ENCODE measurements around the gene LMO2. TPM values are rescaled to one million over a fixed set of nuclear protein-coding genes. Genes with fewer than 3 reads are reported as not detected.

Gene LMO2
- total RNA-seq, 1 donor: 28.4 TPM

GRCh38 chr11:33906484-33907186 lies 14.8 kb upstream of the LMO2 start:
- Histone ChIP-seq H3K4me1 (ENCODE audit: insufficient read depth, low read length) (peaks cover 51% of the 10 kb centered on the region), H3K27me3 (ENCODE audit: insufficient read depth, low read length) (peaks cover 5% of the 10 kb centered on the region), H3K9me3 (ENCODE audit: low read depth, low read length) (no peaks in the 10 kb centered on the region), H3K4me3 (ENCODE audit: low read length) (no peak overlapping the region)

GRCh38 chr11:33904102-33904501 lies 12.2 kb upstream of the LMO2 start:
- Histone ChIP-seq H3K27me3 (ENCODE audit: insufficient read depth, low read length) (peaks cover 5% of the 10 kb centered on the region), H3K9me3 (ENCODE audit: low read depth, low read length) (no peaks in the 10 kb centered on the region), H3K4me1 (ENCODE audit: insufficient read depth, low read length) (peaks cover 47% of the 10 kb centered on the region), H3K4me3 (ENCODE audit: low read length) (no peak overlapping the region)

DNA sequence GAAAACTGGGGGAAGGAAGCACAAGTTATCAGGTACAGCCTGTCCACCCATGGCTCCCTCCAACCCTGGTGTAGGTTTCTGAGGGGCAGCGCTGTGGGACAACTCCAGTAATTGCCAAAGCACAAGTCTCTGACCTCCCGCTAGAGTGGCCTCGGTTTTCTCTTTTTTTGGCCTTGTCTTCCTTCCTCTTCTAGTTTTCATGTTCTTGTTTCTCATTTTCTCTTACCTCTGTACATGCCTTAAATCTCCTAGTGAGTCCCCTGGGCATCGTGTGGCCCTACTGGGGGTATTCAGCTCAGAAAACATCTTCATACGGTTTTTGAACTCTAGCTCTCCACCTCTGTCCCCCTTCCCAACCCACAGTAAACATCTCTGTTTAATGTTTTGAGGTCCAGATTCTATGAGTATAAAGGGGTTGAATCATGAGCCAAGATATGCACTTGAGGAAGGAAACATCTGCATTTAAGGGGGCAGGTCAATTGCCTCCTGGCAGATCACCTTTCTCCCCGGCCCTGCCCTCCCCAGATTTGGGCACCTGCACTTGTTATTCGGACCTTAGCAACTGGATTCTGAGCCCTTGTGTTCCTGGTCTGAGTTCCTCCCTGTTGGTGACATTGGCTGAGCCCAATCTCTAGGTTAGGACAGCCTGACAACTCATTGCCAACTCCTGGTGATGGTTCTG lies 8.4 kb upstream of the LMO2 start:
- peaks cover 5% of the 10 kb centered on the region for H3K27me3 ChIP-seq (ENCODE audit: insufficient read depth, low read length)
- peaks cover 56% of the 10 kb centered on the region for H3K4me1 ChIP-seq (ENCODE audit: insufficient read depth, low read length)
- no peaks in the 10 kb centered on the region for H3K9me3 ChIP-seq (ENCODE audit: low read depth, low read length)
- H3K4me3 ChIP-seq (ENCODE audit: low read length): no peak overlapping the region

- H3K27me3 ChIP-seq (ENCODE audit: insufficient read depth, low read length): peaks cover 5% of the 10 kb centered on the region
- H3K4me1 ChIP-seq (ENCODE audit: insufficient read depth, low read length): peaks cover 64% of the 10 kb centered on the region
- no peak overlapping the region for H3K4me3 ChIP-seq (ENCODE audit: low read length)
- no peaks in the 10 kb centered on the region for H3K9me3 ChIP-seq (ENCODE audit: low read depth, low read length)
Observed at GRCh38 chr11:33899400-33900037, 7.6 kb upstream of the LMO2 start.

GRCh38 chr11:33898957-33899356 lies 7.1 kb upstream of the LMO2 start:
- Histone ChIP-seq H3K9me3 (ENCODE audit: low read depth, low read length) (no peaks in the 10 kb centered on the region), H3K4me3 (ENCODE audit: low read length) (no peak overlapping the region), H3K4me1 (ENCODE audit: insufficient read depth, low read length) (peaks cover 70% of the 10 kb centered on the region), H3K27me3 (ENCODE audit: insufficient read depth, low read length) (peaks cover 5% of the 10 kb centered on the region)

GRCh38 chr11:33897761-33898375 lies 6.0 kb upstream of the LMO2 start:
- peaks cover 80% of the 10 kb centered on the region for H3K4me1 ChIP-seq (ENCODE audit: insufficient read depth, low read length)
- no peak overlapping the region for H3K4me3 ChIP-seq (ENCODE audit: low read length)
- H3K27me3 ChIP-seq (ENCODE audit: insufficient read depth, low read length): peaks cover 4% of the 10 kb centered on the region
- H3K9me3 ChIP-seq (ENCODE audit: low read depth, low read length): no peaks in the 10 kb centered on the region

GRCh38 chr11:33896911-33897310 lies 5.0 kb upstream of the LMO2 start:
- no peaks in the 10 kb centered on the region for H3K27me3 ChIP-seq (ENCODE audit: insufficient read depth, low read length)
- peaks cover 90% of the 10 kb centered on the region for H3K4me1 ChIP-seq (ENCODE audit: insufficient read depth, low read length)
- no peak overlapping the region for H3K4me3 ChIP-seq (ENCODE audit: low read length)
- H3K9me3 ChIP-seq (ENCODE audit: low read depth, low read length): no peaks in the 10 kb centered on the region

- Histone ChIP-seq H3K9me3 (ENCODE audit: low read depth, low read length) (no peaks in the 10 kb centered on the region), H3K4me3 (ENCODE audit: low read length) (no peak overlapping the region), H3K27me3 (ENCODE audit: insufficient read depth, low read length) (no peaks in the 10 kb centered on the region), H3K4me1 (ENCODE audit: insufficient read depth, low read length) (peaks cover 99% of the 10 kb centered on the region)
Observed at GRCh38 chr11:33895752-33896137, 3.9 kb upstream of the LMO2 start.

DNA sequence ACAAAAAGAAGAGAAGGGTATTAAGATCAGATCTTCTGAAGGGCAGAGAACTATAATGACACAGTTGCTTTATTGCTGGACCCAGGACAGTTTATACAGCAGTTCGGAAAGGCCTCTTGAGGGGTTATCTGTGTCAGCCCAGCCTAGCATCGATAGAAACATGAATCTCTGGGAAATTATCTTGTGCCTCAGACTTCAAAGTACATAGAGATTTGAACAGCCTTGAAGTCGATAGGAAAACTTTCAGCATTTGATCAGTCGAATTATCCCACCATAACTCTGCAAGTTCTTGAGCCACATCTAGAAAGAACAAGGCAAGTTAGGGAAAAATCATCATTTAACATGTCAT lies 2.5 kb upstream of the LMO2 start:
- peaks cover 99% of the 10 kb centered on the region for H3K4me1 ChIP-seq (ENCODE audit: insufficient read depth, low read length)
- H3K27me3 ChIP-seq (ENCODE audit: insufficient read depth, low read length): peaks cover 6% of the 10 kb centered on the region
- H3K4me3 ChIP-seq (ENCODE audit: low read length): peak overlapping the region; percentile 40
- H3K9me3 ChIP-seq (ENCODE audit: low read depth, low read length): no peaks in the 10 kb centered on the region

- Histone ChIP-seq H3K9me3 (ENCODE audit: low read depth, low read length) (no peaks in the 10 kb centered on the region), H3K4me1 (ENCODE audit: insufficient read depth, low read length) (peaks cover 99% of the 10 kb centered on the region), H3K27me3 (ENCODE audit: insufficient read depth, low read length) (peaks cover 11% of the 10 kb centered on the region), H3K4me3 (ENCODE audit: low read length) (peak overlapping the region; percentile 40)
Observed at GRCh38 chr11:33893711-33894397, 2.0 kb upstream of the LMO2 start.

DNA sequence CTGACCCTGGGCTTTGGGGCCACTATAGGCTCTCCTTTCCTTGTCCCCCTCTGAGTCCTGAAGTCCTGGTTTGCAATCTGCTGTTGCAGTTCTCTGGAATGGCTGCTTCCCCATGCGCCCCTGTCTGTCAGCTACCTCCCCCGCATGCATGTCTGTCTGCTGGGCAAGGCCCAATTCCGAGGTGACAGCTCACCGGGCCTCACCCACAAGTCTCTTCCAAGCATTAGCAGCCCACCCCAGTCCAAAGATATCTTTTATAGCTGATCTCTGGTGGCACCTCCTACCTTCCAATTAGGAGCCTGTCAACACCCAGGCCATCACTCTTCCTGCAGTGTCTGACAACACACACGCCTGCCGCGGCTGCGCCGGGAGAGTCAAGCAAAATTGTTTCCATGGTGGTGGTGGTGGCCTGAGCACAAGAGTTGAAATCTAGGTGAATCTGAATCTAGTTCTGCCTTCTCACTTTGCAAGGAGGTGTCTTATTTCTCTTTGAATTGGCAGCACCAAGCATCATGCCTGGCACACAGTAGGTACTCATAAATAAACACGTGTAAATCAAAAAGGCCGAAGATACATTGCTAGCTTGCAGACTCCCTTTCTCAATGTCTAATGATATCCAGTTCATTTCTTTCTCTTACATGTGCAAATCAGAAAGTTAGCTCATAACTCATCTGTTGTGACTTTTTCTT lies 1.2 kb upstream of the LMO2 start:
- H3K4me1 ChIP-seq (ENCODE audit: insufficient read depth, low read length): peaks cover 99% of the 10 kb centered on the region
- peaks cover 17% of the 10 kb centered on the region for H3K27me3 ChIP-seq (ENCODE audit: insufficient read depth, low read length)
- H3K4me3 ChIP-seq (ENCODE audit: low read length): no peak overlapping the region
- H3K9me3 ChIP-seq (ENCODE audit: low read depth, low read length): no peaks in the 10 kb centered on the region

- H3K9me3 ChIP-seq (ENCODE audit: low read depth, low read length): no peaks in the 10 kb centered on the region
- H3K4me3 ChIP-seq (ENCODE audit: low read length): no peak overlapping the region
- H3K4me1 ChIP-seq (ENCODE audit: insufficient read depth, low read length): peaks cover 90% of the 10 kb centered on the region
- peaks cover 17% of the 10 kb centered on the region for H3K27me3 ChIP-seq (ENCODE audit: insufficient read depth, low read length)
Observed at GRCh38 chr11:33889821-33890378, 2.0 kb downstream of the LMO2 start.

GRCh38 chr11:33889296-33889695 lies 2.6 kb downstream of the LMO2 start:
- H3K27me3 ChIP-seq (ENCODE audit: insufficient read depth, low read length): peaks cover 20% of the 10 kb centered on the region
- no peak overlapping the region for H3K4me3 ChIP-seq (ENCODE audit: low read length)
- H3K4me1 ChIP-seq (ENCODE audit: insufficient read depth, low read length): peaks cover 90% of the 10 kb centered on the region
- H3K9me3 ChIP-seq (ENCODE audit: low read depth, low read length): no peaks in the 10 kb centered on the region

DNA sequence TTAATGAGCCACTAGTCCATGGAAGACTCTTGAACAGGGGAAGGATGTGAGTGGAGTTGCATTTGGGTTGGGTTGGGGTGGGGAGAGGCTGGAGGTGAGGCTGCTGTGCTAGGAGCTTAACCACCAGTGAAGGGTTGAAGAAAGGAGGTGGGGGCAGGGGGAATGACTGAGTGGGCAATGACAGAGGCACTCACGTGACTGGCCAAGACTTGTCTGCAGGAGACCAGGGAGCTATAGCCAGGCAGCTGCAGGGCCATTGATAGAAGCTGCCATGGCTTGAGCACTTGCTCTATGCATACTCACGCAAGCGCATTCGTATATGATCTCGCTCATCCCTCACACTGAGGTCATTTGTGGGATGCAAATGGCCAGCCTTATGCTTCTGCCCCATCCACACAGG lies 4.0 kb downstream of the LMO2 start:
- Histone ChIP-seq H3K9me3 (ENCODE audit: low read depth, low read length) (no peaks in the 10 kb centered on the region), H3K27me3 (ENCODE audit: insufficient read depth, low read length) (peaks cover 20% of the 10 kb centered on the region), H3K4me1 (ENCODE audit: insufficient read depth, low read length) (peaks cover 87% of the 10 kb centered on the region), H3K4me3 (ENCODE audit: low read length) (no peak overlapping the region)

Data from mononuclear cell (primary cell).